Vagina (tissue), 2 donors: ENCODE data around the gene NFATC2. TPM values are rescaled to one million over a fixed set of nuclear protein-coding genes. Genes with fewer than 3 reads are reported as not detected.

ENCODE experiments used
- DNase-seq, 2 donors: peaks; one replicate each; pipeline ENCODE4 v3.0.0-alpha.2; 2017; ENCODE audit errors: extremely low spot score in 2 of 2
- H3K27ac ChIP-seq: fragments of 200-600 bp; sonication (generic); one replicate; pipeline ENCODE4 v1.5.1; 2019
- H3K27me3 ChIP-seq: fragments of 200-600 bp; sonication (generic); one replicate; pipeline ENCODE4 v1.5.1; 2019
- H3K36me3 ChIP-seq, 2 donors: fragments of 200-600 bp; sonication (generic); one replicate each; pipeline ENCODE4 v1.5.1; 2017 to 2019
- H3K4me1 ChIP-seq: fragments of 200-600 bp; sonication (generic); one replicate; pipeline ENCODE4 v1.5.1; 2019
- H3K4me3 ChIP-seq, 2 donors: fragments of 200-600 bp; sonication (generic); 1 replicate in 1 of 2; 2 replicates in 1 of 2; pipeline ENCODE4 v1.5.1; 2016 to 2019
- H3K9me3 ChIP-seq: fragments of 200-600 bp; sonication (generic); one replicate; pipeline ENCODE4 v1.5.1; 2019
- POLR2A ChIP-seq, 2 donors: fragments of 450-650 bp; IDR thresholded peaks; one replicate each; pipeline ENCODE4 v1.6.1; 2017; ENCODE audit warnings: antibody characterized with exemption in 2 of 2, mild to moderate bottlenecking in 2 of 2, moderate library complexity in 2 of 2
- POLR2AphosphoS5 ChIP-seq, 2 donors: sonication (generic); formaldehyde crosslinking; IDR thresholded peaks; one replicate each; pipeline ENCODE4 v1.9.0; 2017; ENCODE audit warnings: antibody characterized with exemption in 2 of 2, mild to moderate bottlenecking in 2 of 2, low read depth in 1 of 2; ENCODE audit not compliant: insufficient read depth in 1 of 2
- intact Hi-C: fragments of 100-400 bp; cut with DNase I; formaldehyde crosslinking; loops from one replicate; pipeline ENCODE4 v1.15.1; 2023
- total RNA-seq: library from RNA; depleted of rRNA; stranded (reverse); fragments of >200 nt; gene quantifications from one replicate; pipeline ENCODE4 v1.2.3, GENCODE V29; 2016
- TF ChIP-seq, protein P1 (sequence below), 3 experiments: fragments of 450-650 bp in 2 of 3; fragments of 200-600 bp in 1 of 3; sonication (generic) in 1 of 3; IDR thresholded peaks; one replicate each; pipeline ENCODE4 v1.5.1; 2017 to 2019; ENCODE audit warnings: antibody characterized with exemption in 3 of 3, mild to moderate bottlenecking in 2 of 3, moderate library complexity in 2 of 3

The NFATC2 gene
- total RNA-seq, 1 donor from 2014 or later: 7.4 TPM

GRCh38 chr20:51399006-51399890 lies 143.3 kb downstream of the NFATC2 start:
- Histone ChIP-seq H3K36me3 (no peaks in the 10 kb centered on the region), H3K9me3 (no peaks in the 10 kb centered on the region), H3K27ac (no peak overlapping the region), H3K4me3 (no peak overlapping the region), H3K4me1 (no peaks in the 10 kb centered on the region), H3K27me3 (no peaks in the 10 kb centered on the region)
- TF ChIP-seq POLR2A (IDR thresholded peaks at IDR 0.05) (no peak), POLR2AphosphoS5 (IDR thresholded peaks at IDR 0.05; ENCODE audit: insufficient read depth in 1 of 2, low read depth in 1 of 2) (no peak)
- TF ChIP-seq, protein P1, sequence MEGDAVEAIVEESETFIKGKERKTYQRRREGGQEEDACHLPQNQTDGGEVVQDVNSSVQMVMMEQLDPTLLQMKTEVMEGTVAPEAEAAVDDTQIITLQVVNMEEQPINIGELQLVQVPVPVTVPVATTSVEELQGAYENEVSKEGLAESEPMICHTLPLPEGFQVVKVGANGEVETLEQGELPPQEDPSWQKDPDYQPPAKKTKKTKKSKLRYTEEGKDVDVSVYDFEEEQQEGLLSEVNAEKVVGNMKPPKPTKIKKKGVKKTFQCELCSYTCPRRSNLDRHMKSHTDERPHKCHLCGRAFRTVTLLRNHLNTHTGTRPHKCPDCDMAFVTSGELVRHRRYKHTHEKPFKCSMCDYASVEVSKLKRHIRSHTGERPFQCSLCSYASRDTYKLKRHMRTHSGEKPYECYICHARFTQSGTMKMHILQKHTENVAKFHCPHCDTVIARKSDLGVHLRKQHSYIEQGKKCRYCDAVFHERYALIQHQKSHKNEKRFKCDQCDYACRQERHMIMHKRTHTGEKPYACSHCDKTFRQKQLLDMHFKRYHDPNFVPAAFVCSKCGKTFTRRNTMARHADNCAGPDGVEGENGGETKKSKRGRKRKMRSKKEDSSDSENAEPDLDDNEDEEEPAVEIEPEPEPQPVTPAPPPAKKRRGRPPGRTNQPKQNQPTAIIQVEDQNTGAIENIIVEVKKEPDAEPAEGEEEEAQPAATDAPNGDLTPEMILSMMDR (IDR thresholded peaks at IDR 0.05): no peak
- no peak for DNase-seq
- intact Hi-C loops: no loop called here

- Histone ChIP-seq H3K4me1 (no peaks in the 10 kb centered on the region), H3K36me3 (no peaks in the 10 kb centered on the region), H3K27ac (no peak overlapping the region), H3K27me3 (no peaks in the 10 kb centered on the region), H3K9me3 (no peaks in the 10 kb centered on the region), H3K4me3 (no peak overlapping the region)
- TF ChIP-seq, protein P1 (IDR thresholded peaks at IDR 0.05): no peak
- no peak for TF ChIP-seq POLR2A (IDR thresholded peaks at IDR 0.05)
- no peak for TF ChIP-seq POLR2AphosphoS5 (IDR thresholded peaks at IDR 0.05; ENCODE audit: insufficient read depth in 1 of 2, low read depth in 1 of 2)
- intact Hi-C loops: no loop called here
- no peak for DNase-seq
These were observed 144.0 kb downstream of the NFATC2 start for GRCh38 chr20:51398552-51398951.

- intact Hi-C loops: no loop called here
- no peaks in the 10 kb centered on the region for H3K4me1 ChIP-seq
- no peak overlapping the region for H3K4me3 ChIP-seq
- no peak for TF ChIP-seq POLR2AphosphoS5 (IDR thresholded peaks at IDR 0.05; ENCODE audit: insufficient read depth in 1 of 2, low read depth in 1 of 2)
- TF ChIP-seq POLR2A (IDR thresholded peaks at IDR 0.05): no peak
- TF ChIP-seq, protein P1 (IDR thresholded peaks at IDR 0.05): no peak
- no peak for DNase-seq
- no peak overlapping the region for H3K27ac ChIP-seq
- H3K9me3 ChIP-seq: no peaks in the 10 kb centered on the region
- H3K27me3 ChIP-seq: no peaks in the 10 kb centered on the region
- H3K36me3 ChIP-seq: no peaks in the 10 kb centered on the region
These were observed 144.4 kb downstream of the NFATC2 start for GRCh38 chr20:51398083-51398482.

GRCh38 chr20:51397137-51397536 lies 145.4 kb downstream of the NFATC2 start:
- TF ChIP-seq, protein P1 (IDR thresholded peaks at IDR 0.05): no peak
- no peak for TF ChIP-seq POLR2AphosphoS5 (IDR thresholded peaks at IDR 0.05; ENCODE audit: insufficient read depth in 1 of 2, low read depth in 1 of 2)
- TF ChIP-seq POLR2A (IDR thresholded peaks at IDR 0.05): no peak
- Histone ChIP-seq H3K27ac (no peak overlapping the region), H3K27me3 (no peaks in the 10 kb centered on the region), H3K4me3 (no peak overlapping the region), H3K36me3 (no peaks in the 10 kb centered on the region), H3K4me1 (no peaks in the 10 kb centered on the region), H3K9me3 (no peaks in the 10 kb centered on the region)
- intact Hi-C loops: no loop called here
- DNase-seq: no peak

GRCh38 chr20:51396365-51396909 lies 146.1 kb downstream of the NFATC2 start:
- intact Hi-C loops: no loop called here
- H3K27ac ChIP-seq: no peak overlapping the region
- no peak for TF ChIP-seq POLR2AphosphoS5 (IDR thresholded peaks at IDR 0.05; ENCODE audit: insufficient read depth in 1 of 2, low read depth in 1 of 2)
- TF ChIP-seq, protein P1 (IDR thresholded peaks at IDR 0.05): no peak
- TF ChIP-seq POLR2A (IDR thresholded peaks at IDR 0.05): no peak
- no peaks in the 10 kb centered on the region for H3K27me3 ChIP-seq
- no peak for DNase-seq
- H3K36me3 ChIP-seq: no peaks in the 10 kb centered on the region
- no peaks in the 10 kb centered on the region for H3K4me1 ChIP-seq
- H3K4me3 ChIP-seq: no peak overlapping the region
- H3K9me3 ChIP-seq: no peaks in the 10 kb centered on the region
